H1 (cell line): ENCODE data around the gene FAM241A. TPM values are rescaled to one million over a fixed set of nuclear protein-coding genes. Genes with fewer than 3 reads are reported as not detected.

Source experiments
- CHD1 ChIP-seq: IDR thresholded peaks from 2 replicates; pipeline ENCODE4 v1.6.1; 2012; ENCODE audit warnings: low read depth, low read length, improper control_type of control experiment
- PHF8 ChIP-seq: fragments of 200-600 bp; sonication (generic); conservative IDR thresholded peaks from 2 replicates; pipeline ENCODE4 v1.7.1; 2012; ENCODE audit warnings: low read depth, mild to moderate bottlenecking, inconsistent platforms, low read length, moderate library complexity
- POLR2A ChIP-seq, 2 experiments: IDR thresholded peaks; 1 replicate in 1 of 2; 2 replicates in 1 of 2; pipeline ENCODE4 v1.6.1; 2011; ENCODE audit warnings: low read depth in 2 of 2, low read length in 2 of 2, mild to moderate bottlenecking in 2 of 2; ENCODE audit errors: control extremely low read depth in 1 of 2
- RBBP5 ChIP-seq: IDR thresholded peaks from 2 replicates; pipeline ENCODE4 v1.7.1; 2012; ENCODE audit warnings: low read depth, mild to moderate bottlenecking, inconsistent platforms, low read length, moderate library complexity, borderline replicate concordance
- RFX5 ChIP-seq: IDR thresholded peaks from 2 replicates; pipeline ENCODE4 v1.6.1; 2011; ENCODE audit warnings: low read depth, low read length, improper control_type of control experiment, borderline replicate concordance
- polyA plus RNA-seq, 7 experiments: library from polyadenylated mRNA; depleted of rRNA in 3 of 7; stranded (reverse) in 5 of 7; unstranded in 2 of 7; fragments of >200 nt in 5 of 7; fragments of 200-250 nt in 2 of 7; gene quantifications; 1 replicate in 5 of 7; 2 replicates in 1 of 7; 4 replicates in 1 of 7; pipeline versions ENCODE4 v1.2.1 to v1.2.3, GENCODE V29; 2011 to 2013; ENCODE audit warnings: missing spikeins in 2 of 7, mixed read lengths in 2 of 7
- total RNA-seq: library from RNA; stranded (reverse); fragmentation: NEBNext Ultra II Directional; extraction: Animal tissue kit (Norgen Biotek cat#: 25700); gene quantifications from 2 replicates; pipeline ENCODE4 v1.2.1, GENCODE V29; 2021
- TF ChIP-seq, protein P1 (sequence below): IDR thresholded peaks from 2 replicates; pipeline ENCODE4 v1.6.1; 2012; ENCODE audit warnings: low read length, inconsistent platforms

The FAM241A gene
- total and polyA plus RNA-seq, 2 of the 8 experiments (the other 6 are each of a cell fraction or from before 2014, with no cell fraction given) = 0.20 to 0.73 TPM

DNA sequence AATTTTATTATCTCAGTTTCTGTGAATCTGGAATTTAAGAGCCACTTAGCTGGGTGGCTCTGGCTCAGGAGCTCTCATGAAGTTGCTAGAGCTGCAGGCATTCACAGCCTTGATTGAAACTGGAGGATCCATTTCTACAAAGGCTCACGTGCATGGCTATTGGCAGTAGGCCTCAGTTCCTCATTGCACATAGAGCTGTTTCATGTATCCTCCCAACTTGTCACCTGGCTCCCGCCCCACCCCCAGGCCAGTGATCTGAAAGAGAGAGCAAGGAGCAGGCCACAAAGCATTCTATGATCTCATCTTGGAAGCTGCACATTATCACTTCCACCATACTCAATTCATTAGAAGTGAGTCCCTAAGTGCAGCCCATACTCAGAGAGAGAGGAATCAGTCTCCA is 67.8 kb downstream of the FAM241A start (continued):
- TF ChIP-seq, protein P1, sequence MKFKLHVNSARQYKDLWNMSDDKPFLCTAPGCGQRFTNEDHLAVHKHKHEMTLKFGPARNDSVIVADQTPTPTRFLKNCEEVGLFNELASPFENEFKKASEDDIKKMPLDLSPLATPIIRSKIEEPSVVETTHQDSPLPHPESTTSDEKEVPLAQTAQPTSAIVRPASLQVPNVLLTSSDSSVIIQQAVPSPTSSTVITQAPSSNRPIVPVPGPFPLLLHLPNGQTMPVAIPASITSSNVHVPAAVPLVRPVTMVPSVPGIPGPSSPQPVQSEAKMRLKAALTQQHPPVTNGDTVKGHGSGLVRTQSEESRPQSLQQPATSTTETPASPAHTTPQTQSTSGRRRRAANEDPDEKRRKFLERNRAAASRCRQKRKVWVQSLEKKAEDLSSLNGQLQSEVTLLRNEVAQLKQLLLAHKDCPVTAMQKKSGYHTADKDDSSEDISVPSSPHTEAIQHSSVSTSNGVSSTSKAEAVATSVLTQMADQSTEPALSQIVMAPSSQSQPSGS = no peak
- TF ChIP-seq CHD1 (no peak), POLR2A (IDR thresholded peaks at IDR 0.05; ENCODE audit: control extremely low read depth in 1 of 2, low read depth in 2 of 2, low read length in 2 of 2) (no peak), RBBP5 (no peak), PHF8 (no peak), RFX5 (no peak)
- TF ChIP-seq, all 59 proteins: peak for 0
